Nephron progenitor cell (in vitro differentiated cells): ENCODE data around the gene IGLL1.

ENCODE experiments used
- DNase-seq: peaks from one replicate; pipeline ENCODE4 v3.0.0; 2021
- H3K27ac Mint-ChIP-seq: 2 replicates; pipeline ENCODE4 v1.8.0; 2021; ENCODE audit warnings: mild to moderate bottlenecking, moderate library complexity, mixed read lengths
- H3K27me3 Mint-ChIP-seq: 2 replicates; pipeline ENCODE4 v1.8.0; 2021; ENCODE audit warnings: mild to moderate bottlenecking, low read depth, mixed read lengths; ENCODE audit not compliant: poor library complexity
- H3K36me3 Mint-ChIP-seq: 2 replicates; pipeline ENCODE4 v1.8.0; 2021; ENCODE audit warnings: low read depth, mixed read lengths
- H3K4me1 Mint-ChIP-seq: 2 replicates; pipeline ENCODE4 v1.8.0; 2021; ENCODE audit warnings: mixed read lengths
- H3K4me3 Mint-ChIP-seq: 2 replicates; pipeline ENCODE4 v1.8.0; 2021; ENCODE audit warnings: mild to moderate bottlenecking, moderate library complexity, mixed read lengths
- H3K9me3 Mint-ChIP-seq: 2 replicates; pipeline ENCODE4 v1.8.0; 2021; ENCODE audit warnings: mild to moderate bottlenecking, moderate library complexity, mixed read lengths
- TF ChIP-seq, protein P1 (sequence below): fragments of 200-600 bp; sonication (generic); IDR thresholded peaks from 2 replicates; pipeline ENCODE4 v1.5.0; 2021; ENCODE audit warnings: antibody characterized with exemption

Gene IGLL1

GRCh38 chr22:23553438-23553837 lies 26.7 kb downstream of the IGLL1 start:
- H3K27me3 Mint-ChIP-seq, result peaks cover 15% of the 10 kb centered on the region
- DNase-seq, result no peak
- TF ChIP-seq, protein P1, sequence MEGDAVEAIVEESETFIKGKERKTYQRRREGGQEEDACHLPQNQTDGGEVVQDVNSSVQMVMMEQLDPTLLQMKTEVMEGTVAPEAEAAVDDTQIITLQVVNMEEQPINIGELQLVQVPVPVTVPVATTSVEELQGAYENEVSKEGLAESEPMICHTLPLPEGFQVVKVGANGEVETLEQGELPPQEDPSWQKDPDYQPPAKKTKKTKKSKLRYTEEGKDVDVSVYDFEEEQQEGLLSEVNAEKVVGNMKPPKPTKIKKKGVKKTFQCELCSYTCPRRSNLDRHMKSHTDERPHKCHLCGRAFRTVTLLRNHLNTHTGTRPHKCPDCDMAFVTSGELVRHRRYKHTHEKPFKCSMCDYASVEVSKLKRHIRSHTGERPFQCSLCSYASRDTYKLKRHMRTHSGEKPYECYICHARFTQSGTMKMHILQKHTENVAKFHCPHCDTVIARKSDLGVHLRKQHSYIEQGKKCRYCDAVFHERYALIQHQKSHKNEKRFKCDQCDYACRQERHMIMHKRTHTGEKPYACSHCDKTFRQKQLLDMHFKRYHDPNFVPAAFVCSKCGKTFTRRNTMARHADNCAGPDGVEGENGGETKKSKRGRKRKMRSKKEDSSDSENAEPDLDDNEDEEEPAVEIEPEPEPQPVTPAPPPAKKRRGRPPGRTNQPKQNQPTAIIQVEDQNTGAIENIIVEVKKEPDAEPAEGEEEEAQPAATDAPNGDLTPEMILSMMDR, result no peak
- H3K4me1 Mint-ChIP-seq, result no peaks in the 10 kb centered on the region
- H3K36me3 Mint-ChIP-seq, result no peaks in the 10 kb centered on the region
- H3K27ac Mint-ChIP-seq, result no peak overlapping the region
- peaks cover under 1% of the 10 kb centered on the region for H3K9me3 Mint-ChIP-seq
- no peak overlapping the region for H3K4me3 Mint-ChIP-seq

- Mint-ChIP-seq H3K36me3 (no peaks in the 10 kb centered on the region), H3K4me3 (no peak overlapping the region), H3K9me3 (peaks cover 9% of the 10 kb centered on the region), H3K27ac (no peak overlapping the region), H3K27me3 (peaks cover 15% of the 10 kb centered on the region), H3K4me1 (no peaks in the 10 kb centered on the region)
- TF ChIP-seq, protein P1, result no peak
- no peak for DNase-seq
Observed at GRCh38 chr22:23552573-23552972, 27.5 kb downstream of the IGLL1 start.

DNA sequence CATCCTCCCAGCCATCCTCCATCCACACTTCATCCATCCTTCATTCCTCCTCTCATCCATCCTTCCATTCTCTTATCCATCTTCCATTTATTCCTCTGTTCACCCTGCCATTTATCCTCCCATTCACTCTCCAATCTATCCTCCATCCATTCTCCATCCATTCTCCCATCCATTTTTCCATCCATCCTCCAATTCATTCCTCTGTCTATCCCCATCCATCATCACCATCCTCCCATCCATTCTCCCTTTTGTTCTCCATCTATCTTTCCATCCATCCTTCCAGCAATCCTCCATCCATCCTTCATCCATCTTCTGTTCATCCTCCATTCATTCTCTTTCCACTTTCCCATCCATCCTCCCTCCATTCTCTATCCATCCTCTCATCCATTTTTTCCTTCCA lies 28.7 kb downstream of the IGLL1 start:
- peaks cover 13% of the 10 kb centered on the region for H3K27me3 Mint-ChIP-seq
- no peak overlapping the region for H3K27ac Mint-ChIP-seq
- no peak overlapping the region for H3K4me3 Mint-ChIP-seq
- TF ChIP-seq, protein P1, result no peak
- H3K9me3 Mint-ChIP-seq, result peaks cover 19% of the 10 kb centered on the region
- no peak for DNase-seq
- H3K36me3 Mint-ChIP-seq, result no peaks in the 10 kb centered on the region
- no peaks in the 10 kb centered on the region for H3K4me1 Mint-ChIP-seq

- no peaks in the 10 kb centered on the region for H3K36me3 Mint-ChIP-seq
- H3K27me3 Mint-ChIP-seq, result peaks cover 14% of the 10 kb centered on the region
- H3K4me1 Mint-ChIP-seq, result no peaks in the 10 kb centered on the region
- no peak overlapping the region for H3K27ac Mint-ChIP-seq
- H3K9me3 Mint-ChIP-seq, result peaks cover 30% of the 10 kb centered on the region
- TF ChIP-seq, protein P1, result no peak
- no peak overlapping the region for H3K4me3 Mint-ChIP-seq
- DNase-seq, result no peak
Observed at GRCh38 chr22:23550049-23550650, 29.9 kb downstream of the IGLL1 start.

GRCh38 chr22:23549198-23549595 lies 30.9 kb downstream of the IGLL1 start:
- Mint-ChIP-seq H3K36me3 (no peaks in the 10 kb centered on the region), H3K4me3 (no peak overlapping the region), H3K9me3 (peaks cover 31% of the 10 kb centered on the region), H3K27ac (no peak overlapping the region), H3K27me3 (peaks cover 14% of the 10 kb centered on the region), H3K4me1 (peaks cover 2% of the 10 kb centered on the region)
- no peak for DNase-seq
- TF ChIP-seq, protein P1, result no peak

- TF ChIP-seq, protein P1, result no peak
- Mint-ChIP-seq H3K4me3 (no peak overlapping the region), H3K36me3 (no peaks in the 10 kb centered on the region), H3K4me1 (peaks cover 7% of the 10 kb centered on the region), H3K27ac (no peak overlapping the region), H3K27me3 (peaks cover 14% of the 10 kb centered on the region), H3K9me3 (peaks cover 31% of the 10 kb centered on the region)
- DNase-seq, result no peak
Observed at GRCh38 chr22:23548501-23549197, 31.4 kb downstream of the IGLL1 start.
